Mesenchymal stem cell (in vitro differentiated cells and primary cell): ENCODE measurements around the gene TMEM161B. TPM values are rescaled to one million over a fixed set of nuclear protein-coding genes. Genes with fewer than 3 reads are reported as not detected.

Experiments
- DNase-seq: peaks from one replicate; pipeline ENCODE4 v3.0.0-alpha.2; 2013
- H2AFZ ChIP-seq: one replicate; pipeline ENCODE4 v1.6.1; 2013; ENCODE audit warnings: low read depth, mild to moderate bottlenecking, control low read depth, inconsistent platforms, low read length, moderate library complexity
- H2AK5ac ChIP-seq: 2 replicates; pipeline ENCODE4 v1.6.1; 2013; ENCODE audit warnings: low read length, moderate library complexity, mild to moderate bottlenecking, inconsistent platforms; ENCODE audit not compliant: severe bottlenecking
- H2BK120ac ChIP-seq: one replicate; pipeline ENCODE4 v1.6.1; 2013; ENCODE audit warnings: low read depth, mild to moderate bottlenecking, inconsistent platforms, low read length, moderate library complexity
- H2BK12ac ChIP-seq, 2 experiments: one replicate each; pipeline ENCODE4 v1.6.1; 2013; ENCODE audit warnings: inconsistent platforms in 2 of 2, low read length in 2 of 2, mild to moderate bottlenecking in 2 of 2, moderate library complexity in 2 of 2, control low read depth in 1 of 2
- H2BK15ac ChIP-seq: one replicate; pipeline ENCODE4 v1.6.1; 2013; ENCODE audit warnings: mild to moderate bottlenecking, low read depth, inconsistent platforms; ENCODE audit not compliant: poor library complexity, severe bottlenecking
- H2BK5ac ChIP-seq: 2 replicates; pipeline ENCODE4 v1.6.1; 2013; ENCODE audit warnings: low read depth, mild to moderate bottlenecking, low read length, control low read depth, inconsistent platforms; ENCODE audit not compliant: poor library complexity, severe bottlenecking
- H3K14ac ChIP-seq, 2 experiments: one replicate each; pipeline ENCODE4 v1.6.1; 2013; ENCODE audit warnings: inconsistent platforms in 2 of 2, low read length in 2 of 2, control low read depth in 1 of 2, mild to moderate bottlenecking in 1 of 2, moderate library complexity in 1 of 2
- H3K18ac ChIP-seq, 2 experiments: one replicate each; pipeline ENCODE4 v1.6.1; 2013; ENCODE audit warnings: inconsistent platforms in 2 of 2, low read length in 2 of 2, control low read depth in 1 of 2, low read depth in 1 of 2, mild to moderate bottlenecking in 1 of 2
- H3K23ac ChIP-seq, 2 experiments: one replicate each; pipeline ENCODE4 v1.6.1; 2013; ENCODE audit warnings: inconsistent platforms in 2 of 2, low read length in 2 of 2, mild to moderate bottlenecking in 2 of 2, moderate library complexity in 2 of 2, control low read depth in 1 of 2
- H3K27ac ChIP-seq: 2 replicates; pipeline ENCODE4 v1.5.1; 2013; ENCODE audit warnings: mild to moderate bottlenecking, moderate library complexity, low read length, control low read depth, inconsistent platforms; ENCODE audit not compliant: poor library complexity, severe bottlenecking
- H3K27me3 ChIP-seq, 2 experiments: 2 replicates each; pipeline versions ENCODE4 v1.6.1 to v1.7.0; 2013; ENCODE audit warnings: low read length in 2 of 2, mild to moderate bottlenecking in 2 of 2, moderate library complexity in 2 of 2, control low read depth in 1 of 2, inconsistent platforms in 1 of 2; ENCODE audit not compliant: control insufficient read depth in 1 of 2, insufficient read depth in 1 of 2
- H3K36me3 ChIP-seq, 2 experiments: 2 replicates each; pipeline versions ENCODE4 v1.6.1 to v1.7.0; 2013; ENCODE audit warnings: low read length in 2 of 2, control low read depth in 1 of 2, inconsistent platforms in 1 of 2, low read depth in 1 of 2, mild to moderate bottlenecking in 1 of 2; ENCODE audit not compliant: insufficient read depth in 2 of 2, control insufficient read depth in 1 of 2
- H3K4ac ChIP-seq, 2 experiments: one replicate each; pipeline ENCODE4 v1.6.1; 2013; ENCODE audit warnings: inconsistent platforms in 2 of 2, low read length in 2 of 2, mild to moderate bottlenecking in 2 of 2, moderate library complexity in 2 of 2, control low read depth in 1 of 2, low read depth in 1 of 2
- H3K4me1 ChIP-seq: 2 replicates; pipeline ENCODE4 v1.6.1; 2013; ENCODE audit warnings: low read depth, low read length, control low read depth; ENCODE audit not compliant: control insufficient read depth, insufficient read depth
- H3K4me2 ChIP-seq: 2 replicates; pipeline ENCODE4 v1.6.1; 2013; ENCODE audit warnings: low read length, mild to moderate bottlenecking, inconsistent platforms; ENCODE audit not compliant: poor library complexity, severe bottlenecking
- H3K4me3 ChIP-seq, 2 experiments: 2 replicates each; pipeline versions ENCODE4 v1.5.1 to v1.7.0; 2013; ENCODE audit warnings: low read length in 2 of 2, mild to moderate bottlenecking in 2 of 2, control low read depth in 1 of 2, low read depth in 1 of 2; ENCODE audit not compliant: insufficient read depth in 1 of 2
- H3K79me1 ChIP-seq: replicated peaks from 2 replicates; pipeline ENCODE4 v1.6.1; 2013; ENCODE audit warnings: mild to moderate bottlenecking, control low read depth, low read length, inconsistent platforms; ENCODE audit not compliant: poor library complexity, severe bottlenecking
- H3K9ac ChIP-seq: 2 replicates; pipeline ENCODE4 v1.7.0; 2013; ENCODE audit warnings: mild to moderate bottlenecking, low read length, moderate library complexity
- H3K9me3 ChIP-seq: 2 replicates; pipeline ENCODE4 v1.7.0; 2013; ENCODE audit warnings: mild to moderate bottlenecking, low read length; ENCODE audit not compliant: control insufficient read depth
- H4K8ac ChIP-seq: one replicate; pipeline ENCODE4 v1.6.1; 2013; ENCODE audit warnings: inconsistent platforms, mild to moderate bottlenecking, low read length, moderate library complexity
- H4K91ac ChIP-seq: one replicate; pipeline ENCODE4 v1.6.1; 2013; ENCODE audit warnings: mild to moderate bottlenecking, low read length, inconsistent platforms
- WGBS: methylation state at CpG from one replicate; pipeline ENCODE4 v1.1.7; 2013; ENCODE audit warnings: mixed read lengths; 5-methylcytosine and 5-hydroxymethylcytosine counted together
- small RNA-seq: library from polyadenylated mRNA; stranded (forward); fragments of <200 nt; extraction: miRNeasy Mini kit (QIAGEN cat#:217004); gene quantifications from one replicate; pipeline ENCODE3, GENCODE V24; 2013; ENCODE audit warnings: low read depth

The TMEM161B gene

DNA sequence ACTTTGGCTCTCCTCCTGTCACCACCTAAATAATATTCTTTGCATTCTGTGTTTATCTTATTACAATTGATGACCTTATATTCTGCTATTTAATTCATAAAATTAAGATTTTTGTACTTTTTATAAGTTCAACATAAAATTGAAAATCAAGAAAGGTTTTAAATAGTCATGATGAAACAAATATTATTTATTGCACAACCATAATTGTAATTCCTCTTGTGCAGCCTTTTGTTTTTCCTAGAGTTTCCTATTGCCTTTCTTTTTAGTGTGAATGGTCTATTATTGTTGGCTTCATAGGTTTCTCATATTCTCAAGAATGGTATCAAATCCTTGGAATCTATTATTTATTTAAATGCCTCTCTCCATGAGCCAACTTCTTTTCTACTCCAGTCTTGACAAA, 117.9 kb downstream of the TMEM161B start:
- no peaks in the 10 kb centered on the region for H3K36me3 ChIP-seq
- H4K91ac ChIP-seq: no peak overlapping the region
- no peak overlapping the region for H4K8ac ChIP-seq
- no peak overlapping the region for H3K23ac ChIP-seq
- H3K4me2 ChIP-seq: no peak overlapping the region
- H3K4ac ChIP-seq: no peak overlapping the region
- no peak for DNase-seq
- H2AFZ ChIP-seq: no peak overlapping the region
- no peak overlapping the region for H2BK5ac ChIP-seq
- H3K27ac ChIP-seq: no peak overlapping the region
- H3K79me1 ChIP-seq: no peaks in the 10 kb centered on the region
- H2BK120ac ChIP-seq: no peak overlapping the region
- no peak overlapping the region for H3K18ac ChIP-seq
- peaks cover 6 to 16% of the 10 kb centered on the region in 2 experiments for H3K27me3 ChIP-seq
- no peak overlapping the region for H2BK15ac ChIP-seq
- H2AK5ac ChIP-seq: no peak overlapping the region
- H3K14ac ChIP-seq: no peak overlapping the region
- peaks cover 6% of the 10 kb centered on the region for H3K9me3 ChIP-seq
- no peak overlapping the region for H3K4me3 ChIP-seq
- H3K4me1 ChIP-seq: no peaks in the 10 kb centered on the region
- no peak overlapping the region for H3K9ac ChIP-seq
- H2BK12ac ChIP-seq: no peak overlapping the region

DNA sequence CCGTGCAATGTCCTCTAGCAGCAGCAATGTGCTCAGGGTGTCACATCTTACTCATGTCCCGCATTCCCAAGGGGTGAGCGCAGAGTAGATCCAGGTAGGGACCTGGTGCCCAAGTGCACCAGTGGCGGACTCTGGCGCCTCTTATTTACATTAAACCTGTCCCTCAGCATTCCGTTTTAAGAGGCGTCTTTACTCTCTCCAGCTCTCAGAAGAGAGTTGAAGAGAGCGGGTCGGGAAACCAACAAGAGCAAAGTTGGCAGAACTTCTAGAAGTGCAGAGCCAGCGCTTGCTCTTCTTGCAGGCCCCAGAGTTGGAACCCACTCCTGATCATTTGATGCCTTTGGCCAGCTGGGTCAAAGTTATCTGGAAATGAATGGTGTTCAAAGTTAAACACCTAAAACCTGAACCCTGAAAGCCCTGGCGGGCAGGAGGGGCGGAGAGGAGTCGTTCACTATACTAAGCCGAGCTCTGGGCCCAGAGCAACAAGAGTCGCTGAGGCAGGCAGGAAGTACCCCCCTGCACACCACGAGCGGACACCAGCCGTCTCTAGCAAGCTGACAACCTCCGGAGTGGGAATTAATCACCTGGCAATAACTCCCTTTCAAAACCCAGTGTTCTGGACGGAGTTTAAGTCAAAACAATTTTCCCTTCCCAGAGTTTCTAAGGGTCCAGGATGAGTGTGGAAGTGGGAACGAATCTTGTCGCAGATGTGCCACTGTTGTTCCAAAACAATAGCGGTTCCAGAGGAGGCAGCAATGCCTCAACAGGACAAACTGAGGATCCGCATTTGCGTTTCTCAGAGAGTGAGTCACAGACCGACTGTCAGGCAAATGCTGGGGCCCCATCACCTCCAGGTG, 122.8 kb downstream of the TMEM161B start:
- 13% methylated on average over 25 of the region's 26 CpGs for WGBS
- no peak overlapping the region for H2AFZ ChIP-seq
- no peak overlapping the region for H4K8ac ChIP-seq
- H3K36me3 ChIP-seq: no peaks in the 10 kb centered on the region
- H2BK15ac ChIP-seq: no peak overlapping the region
- H3K4me1 ChIP-seq: peaks cover 10% of the 10 kb centered on the region
- no peak overlapping the region for H3K4ac ChIP-seq
- H2BK12ac ChIP-seq: no peak overlapping the region
- no peak overlapping the region for H3K4me2 ChIP-seq
- no peak overlapping the region for H3K23ac ChIP-seq
- H2AK5ac ChIP-seq: no peak overlapping the region
- H3K79me1 ChIP-seq: no peaks in the 10 kb centered on the region
- no peak overlapping the region for H3K14ac ChIP-seq
- no peak overlapping the region for H2BK120ac ChIP-seq
- peaks cover 3% of the 10 kb centered on the region for H3K9me3 ChIP-seq
- H3K27ac ChIP-seq: no peak overlapping the region
- H2BK5ac ChIP-seq: no peak overlapping the region
- no peak overlapping the region for H3K9ac ChIP-seq
- no peak overlapping the region for H3K18ac ChIP-seq
- peak; percentile 10 for DNase-seq
- H3K27me3 ChIP-seq: peaks cover 46 to 53% of the 10 kb centered on the region in 2 experiments
- H3K4me3 ChIP-seq: peak overlapping the region in 1 of 2 experiments; percentile 75
- no peak overlapping the region for H4K91ac ChIP-seq

DNA sequence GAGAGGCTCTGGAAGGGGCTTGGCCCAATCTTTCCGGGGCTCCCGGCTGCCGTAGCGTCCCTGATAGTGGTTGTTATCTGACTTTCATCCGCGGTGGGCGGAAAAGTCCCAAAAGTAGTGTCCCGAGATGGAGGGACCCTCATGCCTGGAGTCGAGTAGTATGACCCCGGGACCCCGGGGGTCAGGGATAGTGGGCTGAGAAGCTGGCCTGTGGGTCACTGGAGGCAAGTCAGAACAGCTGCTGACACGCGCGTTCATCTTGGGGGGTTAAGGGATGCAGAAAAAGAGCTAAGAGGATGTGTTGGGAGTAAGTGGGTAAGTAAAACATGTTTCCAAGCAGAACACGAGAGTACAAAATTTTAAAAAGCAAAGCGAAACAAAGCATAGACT, 123.4 kb downstream of the TMEM161B start:
- H2AK5ac ChIP-seq: no peak overlapping the region
- no peak overlapping the region for H3K4me2 ChIP-seq
- H3K23ac ChIP-seq: no peak overlapping the region
- no peaks in the 10 kb centered on the region for H3K9me3 ChIP-seq
- no peak overlapping the region for H3K27ac ChIP-seq
- no peaks in the 10 kb centered on the region for H3K79me1 ChIP-seq
- H2BK15ac ChIP-seq: no peak overlapping the region
- H3K36me3 ChIP-seq: no peaks in the 10 kb centered on the region
- no peak overlapping the region for H3K9ac ChIP-seq
- no peak for DNase-seq
- H2BK5ac ChIP-seq: no peak overlapping the region
- no peak overlapping the region for H4K8ac ChIP-seq
- H3K18ac ChIP-seq: no peak overlapping the region
- peak overlapping the region in 1 of 2 experiments; percentile 75 for H3K4me3 ChIP-seq
- no peak overlapping the region for H2BK12ac ChIP-seq
- H4K91ac ChIP-seq: no peak overlapping the region
- H3K27me3 ChIP-seq: peaks cover 47 to 58% of the 10 kb centered on the region in 2 experiments
- H3K4ac ChIP-seq: no peak overlapping the region
- no peak overlapping the region for H2BK120ac ChIP-seq
- H3K14ac ChIP-seq: no peak overlapping the region
- WGBS: 21% methylated on average over 16 of the region's 16 CpGs
- no peak overlapping the region for H2AFZ ChIP-seq
- peaks cover 12% of the 10 kb centered on the region for H3K4me1 ChIP-seq

Small RNA genes within 50 kb of the gene (small RNA-seq; reads per million reads assigned to genes)
- not detected for gene RNA5SP187
